AG10803 (cell line): Measurements from ENCODE around the gene SHC3.

Source experiments
- DNase-seq: peaks from one replicate; pipeline ENCODE4 v3.0.0; 2010; ENCODE audit warnings: low read depth
- H3K4me3 ChIP-seq: 2 replicates; pipeline ENCODE4 v1.5.1; 2011; ENCODE audit warnings: mild to moderate bottlenecking, low read length, control low read depth
- TF ChIP-seq, protein P1 (sequence below): conservative IDR thresholded peaks from 2 replicates; pipeline ENCODE4 v1.5.1; 2011; ENCODE audit warnings: mild to moderate bottlenecking, low read length, control low read depth, inconsistent platforms

Gene SHC3

DNA sequence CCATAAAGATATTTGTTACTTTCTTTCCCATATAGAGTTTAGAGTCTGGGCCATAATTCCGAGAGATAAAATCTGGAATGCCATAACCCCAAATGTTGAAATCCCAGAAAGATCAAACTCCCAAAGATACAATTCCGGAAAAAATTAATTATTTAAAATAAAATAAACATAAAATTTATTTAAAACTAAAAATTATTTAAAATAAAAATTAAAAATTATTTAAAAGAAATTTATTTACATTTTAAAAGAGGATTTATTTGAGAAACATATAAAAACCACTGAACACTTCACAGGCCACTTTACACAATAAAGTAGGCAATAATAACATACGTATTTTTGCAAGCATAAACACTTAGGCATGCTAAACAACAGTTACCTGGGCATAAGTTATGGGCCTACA, 57.9 kb downstream of the SHC3 start:
- DNase-seq = no peak
- TF ChIP-seq, protein P1, sequence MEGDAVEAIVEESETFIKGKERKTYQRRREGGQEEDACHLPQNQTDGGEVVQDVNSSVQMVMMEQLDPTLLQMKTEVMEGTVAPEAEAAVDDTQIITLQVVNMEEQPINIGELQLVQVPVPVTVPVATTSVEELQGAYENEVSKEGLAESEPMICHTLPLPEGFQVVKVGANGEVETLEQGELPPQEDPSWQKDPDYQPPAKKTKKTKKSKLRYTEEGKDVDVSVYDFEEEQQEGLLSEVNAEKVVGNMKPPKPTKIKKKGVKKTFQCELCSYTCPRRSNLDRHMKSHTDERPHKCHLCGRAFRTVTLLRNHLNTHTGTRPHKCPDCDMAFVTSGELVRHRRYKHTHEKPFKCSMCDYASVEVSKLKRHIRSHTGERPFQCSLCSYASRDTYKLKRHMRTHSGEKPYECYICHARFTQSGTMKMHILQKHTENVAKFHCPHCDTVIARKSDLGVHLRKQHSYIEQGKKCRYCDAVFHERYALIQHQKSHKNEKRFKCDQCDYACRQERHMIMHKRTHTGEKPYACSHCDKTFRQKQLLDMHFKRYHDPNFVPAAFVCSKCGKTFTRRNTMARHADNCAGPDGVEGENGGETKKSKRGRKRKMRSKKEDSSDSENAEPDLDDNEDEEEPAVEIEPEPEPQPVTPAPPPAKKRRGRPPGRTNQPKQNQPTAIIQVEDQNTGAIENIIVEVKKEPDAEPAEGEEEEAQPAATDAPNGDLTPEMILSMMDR = no peak
- H3K4me3 ChIP-seq = no peak overlapping the region

DNA sequence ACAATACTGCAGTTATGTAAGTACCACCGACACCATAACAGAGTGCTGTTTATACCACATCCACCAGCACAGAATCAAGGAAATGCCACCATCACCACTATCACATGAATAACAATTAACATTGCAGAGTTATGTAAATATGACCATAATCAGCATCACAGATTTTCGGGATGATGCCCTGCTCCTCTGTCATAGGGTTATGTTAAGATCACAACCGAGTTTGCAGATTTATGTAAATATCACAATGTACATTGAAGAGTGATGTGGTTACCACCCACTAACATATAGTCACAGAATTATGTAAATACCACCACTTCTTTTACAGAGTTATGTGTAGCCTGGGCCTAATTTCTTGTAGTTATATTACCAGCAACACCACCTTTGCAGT, 61.8 kb downstream of the SHC3 start:
- no peak overlapping the region for H3K4me3 ChIP-seq
- no peak for DNase-seq
- TF ChIP-seq, protein P1 = no peak

DNA sequence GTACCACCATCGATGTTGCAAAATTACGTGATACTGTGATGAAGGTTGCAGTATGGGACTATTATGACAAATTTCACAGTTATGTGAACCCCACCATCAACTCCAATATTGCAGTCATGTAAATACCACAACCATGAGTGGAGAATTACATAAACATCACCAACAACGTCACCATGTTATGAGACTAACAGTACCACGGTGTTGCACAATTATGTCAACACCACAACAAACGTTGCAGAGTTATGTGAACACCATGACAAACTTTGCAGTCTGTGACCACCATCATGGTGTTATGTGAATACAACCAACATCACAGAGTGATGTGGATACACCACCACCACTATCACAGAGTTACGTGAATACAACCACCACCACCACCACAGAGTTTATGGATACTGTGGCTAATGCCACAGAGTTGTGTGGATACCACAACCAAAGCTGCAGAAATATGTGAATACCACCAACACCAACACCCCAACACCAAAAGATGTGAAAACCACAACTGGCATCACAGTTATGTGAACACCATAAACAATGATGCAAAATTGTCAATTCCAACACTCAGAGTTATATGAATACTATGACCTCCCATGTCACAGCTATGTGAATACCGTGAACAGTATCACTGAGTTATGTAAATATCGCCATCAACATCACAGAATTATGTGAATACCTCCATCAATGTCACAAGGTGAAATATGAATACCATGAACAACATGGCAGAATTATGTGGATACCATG, 62.4 kb downstream of the SHC3 start:
- no peak overlapping the region for H3K4me3 ChIP-seq
- TF ChIP-seq, protein P1 = no peak
- DNase-seq = peak; percentile 93

DNA sequence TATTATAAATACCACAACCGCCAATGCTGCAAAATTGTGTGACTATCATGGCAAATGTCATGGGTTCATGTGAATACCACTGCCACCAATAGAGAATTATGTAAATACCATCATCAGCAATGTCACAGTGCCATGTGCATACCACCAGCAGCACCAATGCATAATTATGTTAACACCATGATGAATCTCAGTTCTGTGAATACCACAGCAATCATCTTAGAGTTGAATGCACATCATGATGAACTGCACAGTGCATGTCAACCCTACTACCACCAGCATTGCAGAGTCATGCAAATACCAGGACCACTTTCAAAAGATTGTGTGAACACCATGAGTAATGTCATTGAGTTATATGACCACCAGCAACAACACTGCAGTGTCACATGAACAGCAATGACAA, 63.2 kb downstream of the SHC3 start:
- DNase-seq = no peak
- no peak overlapping the region for H3K4me3 ChIP-seq
- TF ChIP-seq, protein P1 = no peak

DNA sequence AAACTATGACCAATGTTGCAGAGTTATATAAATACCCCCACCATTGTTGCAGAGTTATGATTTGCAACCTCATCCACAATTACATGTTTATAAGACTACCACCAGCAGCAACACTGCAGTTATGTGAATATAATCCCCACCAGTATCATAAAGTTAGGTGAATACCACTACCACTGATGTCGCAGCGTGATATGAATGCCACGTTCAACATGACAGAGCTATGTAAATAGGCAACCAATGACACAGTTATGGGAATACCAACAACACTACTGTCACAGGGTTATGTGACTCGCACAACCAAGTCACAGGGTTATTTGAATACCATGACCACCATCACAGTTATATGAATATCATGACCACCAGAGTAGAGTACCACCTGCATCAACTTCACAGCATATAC, 63.9 kb downstream of the SHC3 start:
- DNase-seq = no peak
- TF ChIP-seq, protein P1 = no peak
- no peak overlapping the region for H3K4me3 ChIP-seq

DNA sequence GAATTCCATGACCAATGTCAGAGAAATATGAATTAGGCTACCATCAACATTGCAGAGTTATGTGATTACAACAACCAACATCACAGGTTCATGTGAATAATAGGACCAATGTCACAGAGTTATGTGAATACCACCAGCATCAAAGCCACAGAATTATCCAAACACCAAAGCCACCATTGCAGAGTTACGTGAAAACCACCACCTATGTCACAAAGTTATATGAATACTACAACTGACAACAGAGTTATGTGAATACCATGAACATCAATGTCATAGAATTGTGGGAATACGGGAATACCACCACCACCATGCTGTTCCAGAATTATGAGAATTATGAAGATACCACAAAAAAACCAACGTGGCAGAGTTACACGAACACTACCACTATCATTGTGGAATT, 64.8 kb downstream of the SHC3 start:
- DNase-seq = no peak
- no peak overlapping the region for H3K4me3 ChIP-seq
- TF ChIP-seq, protein P1 = no peak

DNA sequence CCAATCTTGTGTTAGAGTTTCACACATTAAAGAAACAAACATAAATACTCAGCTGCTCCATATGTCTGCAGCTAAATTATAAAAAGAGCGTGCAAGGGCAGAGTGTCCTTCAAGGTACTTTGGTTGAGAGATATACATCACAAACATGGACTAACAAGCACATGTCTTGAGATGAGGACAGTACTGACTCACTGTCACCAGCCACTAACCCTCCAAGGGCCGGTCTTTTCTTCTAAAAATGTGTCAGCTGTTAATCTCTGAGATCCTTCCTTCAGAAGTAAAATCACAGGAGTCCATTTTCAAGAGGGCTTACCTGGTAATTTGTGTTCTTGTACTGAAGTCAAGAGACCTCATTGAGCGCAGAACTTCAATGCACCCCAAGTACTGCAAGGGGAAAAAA, 66.4 kb downstream of the SHC3 start:
- TF ChIP-seq, protein P1 = no peak
- no peak for DNase-seq
- no peak overlapping the region for H3K4me3 ChIP-seq
